Effector memory CD8-positive, alpha-beta T cell (primary cell): ENCODE data around the gene ZDHHC19.

Source experiments
- ATAC-seq: fragments of 150-1000 bp; cut with Tn5 transposase; replicated peaks from 2 replicates; pipeline ENCODE4 v1.10.0; 2021; ENCODE audit warnings: mild to moderate bottlenecking, moderate library complexity
- DNase-seq, 3 experiments: peaks; one replicate each; pipeline ENCODE4 v3.0.0; 2021
- H3K27ac Mint-ChIP-seq, 2 donors: one replicate each; pipeline ENCODE4 v1.8.0; 2022; ENCODE audit warnings: mild to moderate bottlenecking in 2 of 2, mixed read lengths in 2 of 2, moderate library complexity in 2 of 2
- H3K27me3 Mint-ChIP-seq, 2 donors: one replicate each; pipeline ENCODE4 v1.8.0; 2022; ENCODE audit warnings: mixed read lengths in 2 of 2
- H3K36me3 Mint-ChIP-seq: one replicate; pipeline ENCODE4 v1.8.0; 2022; ENCODE audit warnings: mild to moderate bottlenecking, moderate library complexity, mixed read lengths; ENCODE audit not compliant: insufficient read depth
- H3K4me1 Mint-ChIP-seq, 2 donors: one replicate each; pipeline ENCODE4 v1.8.0; 2022; ENCODE audit warnings: low read depth in 2 of 2, mixed read lengths in 2 of 2
- H3K4me3 Mint-ChIP-seq, 2 donors: one replicate each; pipeline ENCODE4 v1.8.0; 2022; ENCODE audit warnings: mild to moderate bottlenecking in 2 of 2, mixed read lengths in 2 of 2, moderate library complexity in 2 of 2
- H3K9me3 Mint-ChIP-seq, 2 donors: one replicate each; pipeline ENCODE4 v1.8.0; 2022; ENCODE audit warnings: mixed read lengths in 2 of 2

Gene ZDHHC19

DNA sequence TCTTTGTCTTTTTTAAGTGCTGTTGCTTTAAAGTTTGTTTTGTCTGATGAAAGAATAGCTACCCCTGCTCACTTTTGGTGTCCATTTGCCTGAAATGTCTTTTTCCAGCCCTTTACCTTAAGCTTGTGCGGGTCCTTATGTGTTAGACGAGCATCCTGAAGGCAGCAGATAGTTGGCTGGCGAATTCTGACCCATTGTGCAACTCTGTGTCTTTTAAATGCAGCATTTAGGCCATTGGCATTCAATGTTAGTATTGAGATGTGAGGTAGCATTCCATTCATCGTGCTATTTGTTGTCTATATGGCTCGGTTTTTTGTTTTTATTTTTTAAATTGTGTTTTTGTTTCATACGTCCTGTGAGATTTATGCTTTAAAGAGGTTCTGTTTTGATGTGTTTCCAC, 55.0 kb downstream of the ZDHHC19 start:
- Mint-ChIP-seq H3K36me3 (peaks cover 2% of the 10 kb centered on the region), H3K27me3 (no peaks in the 10 kb centered on the region), H3K4me1 (peaks cover 6 to 8% of the 10 kb centered on the region in 2 donors), H3K9me3 (no peaks in the 10 kb centered on the region), H3K4me3 (no peak overlapping the region), H3K27ac (no peak overlapping the region)
- ATAC-seq (no peak), DNase-seq (no peak)

DNA sequence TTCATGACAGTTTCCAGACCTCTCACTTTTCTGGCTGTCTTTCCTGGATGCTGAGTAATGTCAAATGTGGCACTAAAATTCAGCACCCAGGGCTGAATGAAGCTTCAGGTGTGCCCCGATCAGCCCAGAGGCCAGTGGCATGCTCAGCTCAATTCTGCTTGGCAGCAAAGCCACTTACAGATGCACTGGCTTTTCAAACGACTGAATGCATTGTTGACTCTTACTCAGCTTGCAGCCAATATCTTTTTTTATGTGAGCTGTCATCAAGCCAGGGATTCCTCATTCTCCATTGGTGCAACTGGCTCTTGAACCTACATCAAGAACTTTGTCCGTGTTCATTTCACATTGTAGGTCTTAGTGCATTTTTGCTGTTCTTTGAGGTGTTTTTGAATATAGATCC, 60.7 kb downstream of the ZDHHC19 start:
- Mint-ChIP-seq H3K36me3 (peaks cover 5% of the 10 kb centered on the region), H3K4me1 (peaks cover 0 to 5% of the 10 kb centered on the region in 2 donors), H3K27me3 (no peaks in the 10 kb centered on the region), H3K4me3 (no peak overlapping the region), H3K27ac (no peak overlapping the region), H3K9me3 (no peaks in the 10 kb centered on the region)
- no peak for ATAC-seq
- DNase-seq, result no peak

DNA sequence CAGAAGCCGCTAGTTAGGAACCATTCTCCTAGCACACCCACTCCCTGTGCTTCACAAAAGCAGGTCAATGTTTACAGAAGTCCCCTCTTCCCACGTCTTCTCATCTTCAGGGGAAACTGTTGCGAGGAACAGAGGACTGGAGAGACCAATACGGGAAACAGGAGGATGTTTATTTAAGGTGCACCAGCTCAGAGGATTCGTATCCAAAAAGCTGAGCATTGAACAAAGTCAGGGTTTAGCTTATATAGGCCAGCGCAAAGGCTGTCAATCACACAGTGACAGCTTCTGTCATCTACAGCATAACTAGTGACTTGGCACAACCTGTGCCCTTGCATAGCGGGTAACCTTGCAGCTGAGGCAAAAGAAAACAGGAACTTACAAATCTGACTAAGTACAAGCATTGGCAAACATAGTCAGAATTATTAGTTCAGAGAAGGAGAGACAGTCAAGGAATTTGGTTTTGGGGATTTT, 61.3 kb downstream of the ZDHHC19 start:
- Mint-ChIP-seq H3K4me3 (no peak overlapping the region), H3K27me3 (no peaks in the 10 kb centered on the region), H3K27ac (no peak overlapping the region), H3K36me3 (peaks cover 3% of the 10 kb centered on the region), H3K4me1 (peaks cover 1 to 4% of the 10 kb centered on the region in 2 donors), H3K9me3 (no peaks in the 10 kb centered on the region)
- ATAC-seq (no peak), DNase-seq (no peak)

DNA sequence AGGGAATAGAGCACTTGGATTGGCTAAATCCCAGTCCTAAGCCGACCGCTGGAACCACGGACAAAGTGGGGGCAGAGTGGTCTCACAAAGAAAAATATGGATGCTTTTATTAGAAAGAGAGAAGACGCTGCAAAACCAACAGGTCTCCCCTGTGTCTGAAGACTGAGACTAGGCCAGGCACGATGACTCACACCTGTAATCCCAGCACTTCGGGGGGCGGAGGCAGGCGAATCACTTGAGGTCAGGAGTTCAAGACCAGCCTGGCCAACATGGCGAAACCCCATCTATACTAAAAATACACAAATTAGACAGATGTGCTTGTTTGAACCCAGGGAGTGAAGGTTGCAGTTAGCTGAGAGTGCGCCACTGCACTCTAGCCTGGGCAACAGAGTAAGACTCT, 61.8 kb downstream of the ZDHHC19 start:
- H3K9me3 Mint-ChIP-seq, result no peaks in the 10 kb centered on the region

More for the DNA sequence above, 61.8 kb downstream of the ZDHHC19 start:
- H3K27ac Mint-ChIP-seq, result no peak overlapping the region
- H3K4me3 Mint-ChIP-seq, result no peak overlapping the region
- peaks cover 3% of the 10 kb centered on the region for H3K36me3 Mint-ChIP-seq
- H3K4me1 Mint-ChIP-seq, result peaks cover 6 to 7% of the 10 kb centered on the region in 2 donors
- no peak for ATAC-seq
- DNase-seq, result no peak
- no peaks in the 10 kb centered on the region for H3K27me3 Mint-ChIP-seq
